Mesendoderm (in vitro differentiated cells): ENCODE results near the gene DCXR.
A peak's percentile ranks its signal among the peaks of the same experiment; 100 is the strongest.

Source experiments
- DNase-seq: peaks from one replicate; pipeline ENCODE4 v3.0.0; 2013
- H2AK5ac ChIP-seq: 2 replicates; pipeline ENCODE4 v1.6.1; 2013; ENCODE audit warnings: low read length, inconsistent platforms
- H2BK120ac ChIP-seq: 2 replicates; pipeline ENCODE4 v1.6.1; 2013; ENCODE audit warnings: low read depth, mild to moderate bottlenecking, low read length, moderate library complexity, mixed read lengths
- H2BK15ac ChIP-seq: replicated peaks from 2 replicates; pipeline ENCODE4 v1.6.1; 2013; ENCODE audit warnings: low read depth, mild to moderate bottlenecking, moderate library complexity
- H2BK5ac ChIP-seq: 2 replicates; pipeline ENCODE4 v1.6.1; 2013; ENCODE audit warnings: low read length, inconsistent platforms
- H3K18ac ChIP-seq: 2 replicates; pipeline ENCODE4 v1.6.1; 2013; ENCODE audit warnings: mild to moderate bottlenecking, low read length, mixed read lengths
- H3K23ac ChIP-seq: one replicate; pipeline ENCODE4 v1.6.1; 2013; ENCODE audit warnings: low read length
- H3K27ac ChIP-seq: 2 replicates; pipeline ENCODE4 v1.5.1; 2013; ENCODE audit warnings: low read depth, mild to moderate bottlenecking, inconsistent platforms, low read length, moderate library complexity
- H3K27me3 ChIP-seq: 2 replicates; pipeline ENCODE4 v1.6.1; 2013; ENCODE audit warnings: low read length, control low read depth, mild to moderate bottlenecking, inconsistent platforms; ENCODE audit not compliant: insufficient read depth, poor library complexity
- H3K36me3 ChIP-seq: 2 replicates; pipeline ENCODE4 v1.6.1; 2013; ENCODE audit warnings: low read length, inconsistent platforms; ENCODE audit not compliant: control insufficient read depth, insufficient read depth
- H3K4ac ChIP-seq: one replicate; pipeline ENCODE4 v1.6.1; 2013; ENCODE audit warnings: low read depth, mild to moderate bottlenecking, low read length, moderate library complexity
- H3K4me1 ChIP-seq: 2 replicates; pipeline ENCODE4 v1.6.1; 2013; ENCODE audit warnings: low read depth, low read length, inconsistent platforms; ENCODE audit not compliant: control insufficient read depth
- H3K4me2 ChIP-seq: 2 replicates; pipeline ENCODE4 v1.6.1; 2013; ENCODE audit warnings: low read length
- H3K4me3 ChIP-seq: 2 replicates; pipeline ENCODE4 v1.5.1; 2013; ENCODE audit warnings: mild to moderate bottlenecking, low read length
- H3K56ac ChIP-seq: one replicate; pipeline ENCODE4 v1.6.1; 2013; ENCODE audit warnings: low read length
- H3K79me1 ChIP-seq: 2 replicates; pipeline ENCODE4 v1.6.1; 2013; ENCODE audit warnings: low read length, inconsistent platforms
- H3K79me2 ChIP-seq: 2 replicates; pipeline ENCODE4 v1.6.1; 2013; ENCODE audit warnings: mild to moderate bottlenecking, low read length; ENCODE audit not compliant: control insufficient read depth, insufficient read depth
- H3K9ac ChIP-seq: 2 replicates; pipeline ENCODE4 v1.6.1; 2013; ENCODE audit warnings: low read length, inconsistent platforms
- H4K5ac ChIP-seq: one replicate; pipeline ENCODE4 v1.6.1; 2013; ENCODE audit warnings: low read length
- H4K8ac ChIP-seq: one replicate; pipeline ENCODE4 v1.6.1; 2013; ENCODE audit warnings: low read depth, mild to moderate bottlenecking, control low read depth, low read length, moderate library complexity
- WGBS: extraction: QIAGEN DNeasy Blood & Tissue Kit; methylation state at CpG from one replicate; pipeline ENCODE4 v1.1.7; 2013; ENCODE audit warnings: low lambda C conversion rate, missing lambda C conversion rate; ENCODE audit not compliant: insufficient coverage; ENCODE audit errors: extremely low coverage; 5-methylcytosine and 5-hydroxymethylcytosine counted together

The DCXR gene

DNA sequence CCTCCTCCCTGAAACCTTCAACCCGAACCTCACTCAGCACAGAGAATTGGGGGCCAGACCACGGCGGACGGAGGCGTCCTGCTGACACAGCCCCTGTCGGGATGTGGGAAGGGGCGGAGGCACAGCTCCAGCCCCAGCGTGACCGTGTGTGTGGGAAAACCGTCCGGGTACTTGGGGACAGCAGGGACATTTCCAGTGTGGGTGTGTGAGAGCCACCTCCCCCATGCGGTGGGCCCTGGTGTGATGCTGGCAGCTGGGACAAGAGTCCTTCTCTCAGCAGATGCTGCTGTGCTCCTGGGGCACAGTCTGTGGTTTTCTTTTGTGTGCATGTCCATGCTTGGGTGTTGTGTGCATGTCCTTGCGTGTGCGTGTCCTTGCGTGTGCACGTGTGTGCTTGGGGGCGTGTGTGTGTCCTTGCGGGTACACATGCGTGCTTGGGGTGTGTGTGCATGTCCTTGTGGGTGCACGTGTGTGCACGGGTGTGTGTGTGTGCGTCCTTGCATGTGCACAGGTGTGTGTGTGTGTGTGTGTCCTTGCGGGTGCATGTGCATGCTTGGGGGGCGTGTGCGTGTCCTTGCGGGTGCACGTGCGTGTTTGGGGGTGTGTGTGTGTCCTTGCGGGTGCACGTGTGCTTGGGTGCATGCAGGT is 31.7 kb downstream of the DCXR start:
- no peak overlapping the region for H4K5ac ChIP-seq
- no peak overlapping the region for H4K8ac ChIP-seq
- H3K79me2 ChIP-seq: no peaks in the 10 kb centered on the region
- H3K36me3 ChIP-seq: no peaks in the 10 kb centered on the region
- H2BK5ac ChIP-seq: no peak overlapping the region
- H3K4me2 ChIP-seq: no peak overlapping the region
- H2BK120ac ChIP-seq: no peak overlapping the region
- no peak overlapping the region for H3K4ac ChIP-seq
- no CpG with 5 or more reads among the region's 30 CpGs for WGBS
- DNase-seq: no peak
- no peak overlapping the region for H3K9ac ChIP-seq
- no peak overlapping the region for H3K23ac ChIP-seq
- no peak overlapping the region for H3K4me3 ChIP-seq
- H2AK5ac ChIP-seq: no peak overlapping the region
- H2BK15ac ChIP-seq: no peak overlapping the region
- no peak overlapping the region for H3K18ac ChIP-seq
- H3K27me3 ChIP-seq: no peaks in the 10 kb centered on the region
- H3K56ac ChIP-seq: no peak overlapping the region
- no peaks in the 10 kb centered on the region for H3K4me1 ChIP-seq
- H3K27ac ChIP-seq: no peak overlapping the region
- peaks cover 2% of the 10 kb centered on the region for H3K79me1 ChIP-seq

DNA sequence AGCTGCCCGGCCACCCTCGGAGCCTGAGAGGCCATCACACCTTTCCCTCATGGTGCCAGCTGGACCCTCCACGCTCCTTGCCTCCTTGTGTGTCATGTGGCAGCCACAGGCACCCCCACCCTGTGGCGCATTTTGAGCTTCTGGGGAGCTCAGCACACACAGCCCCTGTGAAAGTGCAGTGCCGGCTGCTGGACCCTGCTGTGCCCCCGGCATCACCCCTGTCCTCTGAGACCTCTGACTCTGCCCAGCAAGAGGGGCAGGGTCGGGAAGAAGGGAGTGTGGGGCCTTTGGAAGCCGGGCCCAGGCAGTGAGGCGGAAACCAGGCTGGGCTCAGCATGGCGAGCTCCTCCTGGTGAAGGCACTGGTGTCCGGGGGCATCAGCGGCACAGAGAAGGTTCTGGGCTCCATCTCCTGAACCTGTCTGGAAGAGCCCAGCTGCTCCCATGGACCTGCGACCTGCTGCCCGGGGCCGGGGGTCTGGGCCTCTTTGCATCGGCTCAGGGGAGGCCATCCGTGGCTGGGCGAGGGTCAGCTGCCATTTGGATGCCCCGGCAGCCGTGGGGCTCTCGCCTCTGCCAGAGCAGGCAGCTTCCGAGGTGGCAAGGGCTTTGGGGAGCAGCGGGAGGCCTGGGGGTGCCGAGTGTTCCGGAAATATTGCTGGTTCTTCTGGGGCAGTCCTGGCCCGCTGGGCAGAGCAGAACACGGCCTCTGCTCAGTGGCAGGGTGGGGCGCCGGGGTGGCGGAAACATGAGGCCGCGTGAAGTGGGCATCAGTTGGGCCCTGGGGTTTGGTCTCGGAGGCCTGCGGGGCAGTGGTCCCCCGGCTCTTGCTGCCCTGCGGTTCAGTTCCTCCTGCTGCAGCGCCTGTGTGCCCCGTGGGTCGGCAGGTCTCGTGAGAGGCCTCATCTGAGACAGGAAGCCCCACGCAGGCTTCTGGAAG is 32.7 kb downstream of the DCXR start:
- Histone ChIP-seq H4K5ac (no peak overlapping the region), H3K79me1 (peaks cover 2% of the 10 kb centered on the region), H4K8ac (no peak overlapping the region), H3K56ac (no peak overlapping the region), H3K4me2 (no peak overlapping the region), H3K27me3 (no peaks in the 10 kb centered on the region), H3K4me1 (no peaks in the 10 kb centered on the region), H2BK15ac (no peak overlapping the region), H3K4ac (peak overlapping the region; percentile 8), H3K23ac (no peak overlapping the region), H3K9ac (no peak overlapping the region), H3K4me3 (no peak overlapping the region), H2BK5ac (no peak overlapping the region), H3K18ac (peak overlapping the region; percentile 9), H3K36me3 (no peaks in the 10 kb centered on the region), H2AK5ac (no peak overlapping the region), H3K27ac (no peak overlapping the region), H3K79me2 (no peaks in the 10 kb centered on the region), H2BK120ac (no peak overlapping the region)
- WGBS: no CpG with 5 or more reads among the region's 41 CpGs
- DNase-seq: no peak

DNA sequence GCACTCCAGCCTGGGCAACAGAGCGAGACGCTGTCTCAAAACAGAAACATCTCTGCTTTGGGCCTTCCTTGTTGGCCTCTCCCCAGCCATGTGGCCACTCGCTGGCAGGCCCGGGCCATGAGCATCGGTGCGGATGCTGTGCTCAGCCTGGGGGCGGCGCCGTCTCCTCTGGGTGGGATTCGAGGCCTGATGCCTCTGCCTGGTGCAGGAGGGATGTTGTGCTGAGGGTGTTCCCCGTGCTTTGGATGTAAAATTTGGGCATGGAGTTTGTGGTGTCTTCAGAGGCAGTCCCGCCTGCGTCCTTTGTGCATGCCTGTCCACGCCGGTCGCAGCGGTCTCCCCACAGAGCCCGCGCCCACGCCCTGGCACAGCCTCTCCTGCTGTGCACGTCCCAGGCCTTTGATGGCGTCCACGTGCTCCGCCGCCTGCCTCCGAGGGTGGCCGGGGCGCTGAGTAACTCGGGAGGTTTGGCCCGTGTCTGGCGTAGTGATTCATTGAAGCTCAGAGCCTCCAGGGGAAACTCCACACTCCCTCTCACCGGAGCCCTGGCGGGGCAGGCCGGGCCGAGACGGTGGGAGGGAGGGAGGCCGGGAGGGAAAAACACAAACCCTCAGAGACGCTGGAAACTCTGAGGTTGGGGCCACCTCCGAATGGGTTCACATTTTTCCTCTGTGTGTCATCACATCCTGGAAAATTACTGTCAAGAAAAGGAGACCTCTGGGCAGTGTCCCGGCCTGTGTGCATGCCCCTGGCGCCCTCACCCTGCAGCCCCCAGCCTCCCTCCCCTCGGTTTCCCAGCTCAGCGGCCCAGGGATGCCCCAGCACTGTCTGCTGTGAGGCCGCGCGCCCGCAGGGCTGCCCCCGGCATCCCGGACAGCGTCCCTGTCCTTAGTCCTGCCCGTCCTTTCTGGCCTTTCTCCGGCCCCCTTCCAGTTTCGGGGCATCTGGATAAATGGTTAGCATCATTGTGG is 33.8 kb downstream of the DCXR start:
- no peaks in the 10 kb centered on the region for H3K79me2 ChIP-seq
- H3K27ac ChIP-seq: peak overlapping the region; percentile 73
- no CpG with 5 or more reads among the region's 53 CpGs for WGBS
- H3K4me2 ChIP-seq: no peak overlapping the region
- H3K4ac ChIP-seq: no peak overlapping the region
- H2BK15ac ChIP-seq: no peak overlapping the region
- H4K8ac ChIP-seq: no peak overlapping the region
- peak; percentile 87 for DNase-seq
- no peak overlapping the region for H4K5ac ChIP-seq
- H3K23ac ChIP-seq: no peak overlapping the region
- peak overlapping the region; percentile 25 for H3K56ac ChIP-seq
- no peak overlapping the region for H2BK120ac ChIP-seq
- H3K79me1 ChIP-seq: peaks cover 2% of the 10 kb centered on the region
- peak overlapping the region; percentile 27 for H3K9ac ChIP-seq
- H3K18ac ChIP-seq: peak overlapping the region; percentile 9
- H3K4me3 ChIP-seq: no peak overlapping the region
- no peaks in the 10 kb centered on the region for H3K27me3 ChIP-seq
- H3K36me3 ChIP-seq: no peaks in the 10 kb centered on the region
- H2BK5ac ChIP-seq: peak overlapping the region; percentile 50
- H2AK5ac ChIP-seq: no peak overlapping the region
- H3K4me1 ChIP-seq: no peaks in the 10 kb centered on the region

DNA sequence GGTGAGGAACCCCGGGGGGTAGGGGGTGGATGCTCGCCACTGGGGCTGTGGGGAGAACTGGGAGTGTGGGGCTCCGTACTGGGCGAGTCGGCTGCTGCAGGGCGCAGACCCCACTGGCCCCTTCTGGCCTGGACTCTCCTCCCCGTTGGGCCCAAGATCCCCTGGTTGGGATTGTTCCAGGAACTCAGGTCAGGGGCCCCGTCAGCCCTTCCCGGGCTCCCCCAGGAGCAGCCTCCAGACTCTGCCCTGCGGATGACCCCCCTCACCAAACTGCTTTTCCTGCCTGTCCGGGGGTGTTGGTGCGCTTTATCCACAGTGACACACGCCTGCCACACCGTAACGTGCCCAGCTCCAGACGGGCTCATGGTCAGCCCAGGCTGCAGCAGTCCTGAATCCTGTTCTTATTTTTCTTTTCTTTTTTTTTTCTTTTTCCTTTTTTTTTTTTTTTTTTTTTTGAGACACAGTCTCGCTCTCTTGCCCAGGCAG is 35.9 kb downstream of the DCXR start:
- H3K9ac ChIP-seq: no peak overlapping the region
- no peaks in the 10 kb centered on the region for H3K4me1 ChIP-seq
- no peak overlapping the region for H4K8ac ChIP-seq
- no peaks in the 10 kb centered on the region for H3K79me2 ChIP-seq
- H3K18ac ChIP-seq: no peak overlapping the region
- H3K4me2 ChIP-seq: no peak overlapping the region
- no peak overlapping the region for H3K56ac ChIP-seq
- H3K23ac ChIP-seq: no peak overlapping the region
- no peak overlapping the region for H3K4ac ChIP-seq
- H3K36me3 ChIP-seq: no peaks in the 10 kb centered on the region
- H3K79me1 ChIP-seq: peaks cover 2% of the 10 kb centered on the region
- no peak overlapping the region for H2BK120ac ChIP-seq
- H3K4me3 ChIP-seq: no peak overlapping the region
- no peak overlapping the region for H2BK5ac ChIP-seq
- no peak overlapping the region for H3K27ac ChIP-seq
- DNase-seq: no peak
- no peak overlapping the region for H4K5ac ChIP-seq
- WGBS: no CpG with 5 or more reads among the region's 17 CpGs
- H2AK5ac ChIP-seq: no peak overlapping the region
- no peaks in the 10 kb centered on the region for H3K27me3 ChIP-seq
- H2BK15ac ChIP-seq: no peak overlapping the region

DNA sequence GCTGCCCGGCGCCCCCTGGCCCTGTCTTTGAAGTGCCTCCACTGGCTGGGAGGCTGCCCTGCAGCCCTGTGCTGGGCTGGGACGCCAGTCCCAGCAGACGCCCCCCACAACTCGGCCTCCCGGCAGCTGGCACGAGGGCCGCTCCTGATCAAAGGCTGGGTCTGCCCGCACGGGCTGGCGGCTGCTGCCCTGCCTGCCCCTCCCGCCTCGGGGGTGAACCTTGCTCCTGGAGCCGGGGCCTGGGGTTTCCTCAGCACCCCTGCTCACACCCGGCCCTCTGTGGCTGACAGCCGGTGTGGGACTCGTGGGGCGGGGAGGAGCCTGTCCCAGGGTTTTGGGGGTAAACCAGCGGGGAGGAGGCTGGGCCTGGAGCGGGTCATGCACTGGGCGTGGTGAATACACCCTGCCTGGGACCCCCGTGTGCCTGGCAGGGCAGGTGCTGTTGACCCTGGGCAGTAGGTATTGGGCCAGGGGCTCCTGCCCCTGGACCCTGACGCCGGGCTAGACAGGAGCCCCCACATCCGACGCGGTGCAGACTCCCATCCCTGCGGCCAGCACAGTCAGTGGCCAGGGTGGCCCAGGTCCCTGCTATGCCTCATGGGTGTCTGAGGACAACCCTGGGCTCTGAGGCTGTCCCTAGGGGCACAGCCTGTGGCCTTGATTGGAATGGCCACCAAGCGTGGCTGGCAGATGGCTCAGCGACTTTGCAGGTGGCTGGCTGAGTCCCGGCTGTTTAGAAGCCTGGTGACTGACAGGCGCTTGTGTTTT is 36.5 kb downstream of the DCXR start:
- no peaks in the 10 kb centered on the region for H3K27me3 ChIP-seq
- H3K4me1 ChIP-seq: no peaks in the 10 kb centered on the region
- no peak overlapping the region for H3K4ac ChIP-seq
- WGBS: no CpG with 5 or more reads among the region's 32 CpGs
- DNase-seq: no peak
- H3K4me3 ChIP-seq: no peak overlapping the region
- H3K23ac ChIP-seq: no peak overlapping the region
- H3K27ac ChIP-seq: no peak overlapping the region
- H3K9ac ChIP-seq: no peak overlapping the region
- H3K18ac ChIP-seq: no peak overlapping the region
- H2BK15ac ChIP-seq: no peak overlapping the region
- H3K56ac ChIP-seq: no peak overlapping the region
- H3K4me2 ChIP-seq: no peak overlapping the region
- no peak overlapping the region for H2AK5ac ChIP-seq
- no peak overlapping the region for H4K8ac ChIP-seq
- no peak overlapping the region for H2BK5ac ChIP-seq
- no peak overlapping the region for H2BK120ac ChIP-seq
- no peaks in the 10 kb centered on the region for H3K36me3 ChIP-seq
- no peak overlapping the region for H4K5ac ChIP-seq
- H3K79me1 ChIP-seq: peaks cover 1% of the 10 kb centered on the region
- H3K79me2 ChIP-seq: no peaks in the 10 kb centered on the region
